Measurements from ENCODE around the gene ACAD11. TPM values are rescaled to one million over a fixed set of nuclear protein-coding genes. Genes with fewer than 3 reads are reported as not detected.

ACAD11 gene
- total and polyA plus RNA-seq, 12 donors, result 7.6 to 31.2 (median 22.2) TPM

DNA sequence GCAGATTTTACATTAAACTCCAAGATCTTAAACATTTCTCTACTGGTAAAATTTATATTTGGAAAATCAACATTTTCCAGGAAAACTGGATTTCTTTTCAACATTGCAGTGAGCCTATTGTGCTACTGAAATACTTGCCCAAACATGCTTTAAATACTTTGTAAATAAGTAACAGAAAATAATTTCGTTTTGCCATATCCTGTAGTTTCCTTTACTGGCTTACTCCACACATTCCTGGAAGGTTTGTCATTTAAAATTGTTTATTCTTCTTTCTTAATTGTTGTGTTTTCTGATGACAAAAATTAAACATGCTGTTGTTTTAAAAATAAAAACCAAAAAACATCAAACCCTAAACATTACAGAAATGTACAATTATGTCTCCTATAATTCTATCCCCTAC lies 22.0 kb downstream of the ACAD11 start:
- Histone ChIP-seq H3K4me3 (no peak overlapping the region), H3K36me3 (peaks cover 0 to 72% (median 9%) of the 10 kb centered on the region in 9 donors), H3K4me1 (peaks cover 0 to 8% (median 0%) of the 10 kb centered on the region in 9 donors), H3K27ac (no peak overlapping the region), H3K27me3 (no peaks in the 10 kb centered on the region), H3K9me3 (no peaks in the 10 kb centered on the region)
- ATAC-seq, result no peak
- intact Hi-C loops (cut with DNase I), result no loop called here
- TF ChIP-seq, protein P1, sequence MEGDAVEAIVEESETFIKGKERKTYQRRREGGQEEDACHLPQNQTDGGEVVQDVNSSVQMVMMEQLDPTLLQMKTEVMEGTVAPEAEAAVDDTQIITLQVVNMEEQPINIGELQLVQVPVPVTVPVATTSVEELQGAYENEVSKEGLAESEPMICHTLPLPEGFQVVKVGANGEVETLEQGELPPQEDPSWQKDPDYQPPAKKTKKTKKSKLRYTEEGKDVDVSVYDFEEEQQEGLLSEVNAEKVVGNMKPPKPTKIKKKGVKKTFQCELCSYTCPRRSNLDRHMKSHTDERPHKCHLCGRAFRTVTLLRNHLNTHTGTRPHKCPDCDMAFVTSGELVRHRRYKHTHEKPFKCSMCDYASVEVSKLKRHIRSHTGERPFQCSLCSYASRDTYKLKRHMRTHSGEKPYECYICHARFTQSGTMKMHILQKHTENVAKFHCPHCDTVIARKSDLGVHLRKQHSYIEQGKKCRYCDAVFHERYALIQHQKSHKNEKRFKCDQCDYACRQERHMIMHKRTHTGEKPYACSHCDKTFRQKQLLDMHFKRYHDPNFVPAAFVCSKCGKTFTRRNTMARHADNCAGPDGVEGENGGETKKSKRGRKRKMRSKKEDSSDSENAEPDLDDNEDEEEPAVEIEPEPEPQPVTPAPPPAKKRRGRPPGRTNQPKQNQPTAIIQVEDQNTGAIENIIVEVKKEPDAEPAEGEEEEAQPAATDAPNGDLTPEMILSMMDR (IDR thresholded peaks at IDR 0.05), result no peak
- DNase-seq, result no peak
- WGBS, 2 donors, result 52 to 72% methylated on average over 1 of the region's 1 CpG

DNA sequence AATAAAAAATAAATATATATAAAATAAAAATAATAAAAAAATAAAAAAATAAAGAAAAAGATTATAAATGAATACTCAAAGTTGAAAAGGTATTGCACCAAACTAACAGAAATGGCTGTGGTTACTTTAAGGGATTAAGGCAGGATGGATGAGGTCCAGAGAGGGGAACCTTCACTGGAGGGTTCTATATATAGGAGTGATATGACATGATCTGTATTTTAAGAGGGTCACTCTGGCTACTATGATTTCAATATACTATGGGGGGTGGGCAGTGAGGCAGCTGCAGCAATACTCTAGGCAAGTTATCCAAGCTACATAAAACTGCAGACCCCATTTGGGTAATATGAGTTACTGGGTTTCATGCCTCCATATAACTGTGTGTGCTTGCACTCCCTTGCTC lies 24.6 kb downstream of the ACAD11 start:
- Histone ChIP-seq H3K4me1 (peaks cover 0 to 8% (median 0%) of the 10 kb centered on the region in 9 donors), H3K27ac (peak overlapping the region in 2 of 10 donors; percentile 38 to 44), H3K9me3 (no peaks in the 10 kb centered on the region), H3K27me3 (no peaks in the 10 kb centered on the region), H3K4me3 (no peak overlapping the region), H3K36me3 (peaks cover 0 to 73% (median 9%) of the 10 kb centered on the region in 9 donors)
- TF ChIP-seq, protein P1 (IDR thresholded peaks at IDR 0.05), result no peak
- DNase-seq, result no peak
- peak; percentile 63 to 96 (median 84) for ATAC-seq
- intact Hi-C loops (cut with DNase I), result loop anchor here in 1 of 10 donors (2.0 kb wide), 1 partner anchor 100 kb away; no protein-coding TSS in a partner anchor

DNA sequence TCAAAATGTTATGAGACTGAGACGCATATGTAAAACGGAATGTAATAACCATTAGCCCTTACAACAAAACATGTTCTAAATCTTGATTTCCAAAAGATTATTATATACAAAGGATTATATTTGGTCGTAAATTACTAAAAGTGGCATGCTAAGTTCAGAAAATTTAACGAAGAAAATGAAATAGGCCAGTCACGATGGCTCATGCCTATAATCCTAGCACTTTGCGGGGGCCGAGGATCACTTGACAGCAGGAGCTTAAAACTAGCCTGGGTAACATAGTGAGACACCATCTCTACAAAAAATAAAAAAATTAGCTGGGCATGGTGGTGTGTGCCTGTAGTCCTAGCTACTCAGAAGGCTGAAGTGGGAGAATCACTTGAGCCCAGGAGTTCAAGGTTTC lies 29.0 kb downstream of the ACAD11 start:
- WGBS, 2 donors, result 98% methylated on average over 7 of the region's 7 CpGs
- DNase-seq (no peak), ATAC-seq (no peak)
- Histone ChIP-seq H3K36me3 (peaks cover 0 to 75% (median 26%) of the 10 kb centered on the region in 9 donors), H3K4me1 (peaks cover 0 to 5% (median 0%) of the 10 kb centered on the region in 9 donors), H3K27ac (peak overlapping the region in 1 of 10 donors; percentile 37), H3K27me3 (no peaks in the 10 kb centered on the region), H3K9me3 (no peaks in the 10 kb centered on the region), H3K4me3 (no peak overlapping the region)
- intact Hi-C loops (cut with DNase I), result no loop called here
- TF ChIP-seq, protein P1 (IDR thresholded peaks at IDR 0.05), result no peak

DNA sequence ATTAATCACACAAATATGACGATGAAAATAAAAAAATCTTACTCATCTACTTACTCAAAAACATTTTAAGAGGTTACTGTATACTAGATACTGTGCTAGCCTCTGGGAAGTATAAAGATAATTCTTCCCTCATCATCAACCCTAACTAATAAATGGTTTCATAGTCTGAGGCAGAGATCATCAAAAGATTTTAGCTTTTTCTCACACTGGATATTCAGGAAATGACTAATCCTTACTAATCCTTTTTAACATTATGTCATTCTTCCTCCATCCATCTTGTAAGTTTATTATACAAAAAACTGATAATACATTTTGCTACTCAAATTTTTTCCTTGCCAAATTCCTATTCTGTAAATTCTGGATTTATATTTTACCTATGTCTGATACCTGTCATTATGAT lies 29.7 kb downstream of the ACAD11 start:
- peaks cover 0 to 77% (median 27%) of the 10 kb centered on the region in 9 donors for H3K36me3 ChIP-seq
- WGBS, 2 donors, result 61 to 66% methylated on average over 1 of the region's 1 CpG
- ATAC-seq (peak in 1 of 8 donors; percentile 52), DNase-seq (no peak)
- TF ChIP-seq, protein P1 (IDR thresholded peaks at IDR 0.05), result no peak
- H3K27ac ChIP-seq, result peak overlapping the region in 2 of 10 donors; percentile 9 to 65
- H3K27me3 ChIP-seq, result no peaks in the 10 kb centered on the region
- no peak overlapping the region for H3K4me3 ChIP-seq
- intact Hi-C loops (cut with DNase I), result no loop called here
- peaks cover 0 to 5% (median 0%) of the 10 kb centered on the region in 9 donors for H3K4me1 ChIP-seq
- H3K9me3 ChIP-seq, result no peaks in the 10 kb centered on the region
